GM19372 (cell line): ENCODE results near the gene NCAM1.

Experiments
- ATAC-seq: cut with Tn5 transposase; IDR thresholded peaks from one replicate; pipeline ENCODE4 v1.9.1; 2021; ENCODE audit warnings: mild to moderate bottlenecking, low read depth, moderate library complexity; ENCODE audit not compliant: unreplicated experiment

Gene NCAM1

DNA sequence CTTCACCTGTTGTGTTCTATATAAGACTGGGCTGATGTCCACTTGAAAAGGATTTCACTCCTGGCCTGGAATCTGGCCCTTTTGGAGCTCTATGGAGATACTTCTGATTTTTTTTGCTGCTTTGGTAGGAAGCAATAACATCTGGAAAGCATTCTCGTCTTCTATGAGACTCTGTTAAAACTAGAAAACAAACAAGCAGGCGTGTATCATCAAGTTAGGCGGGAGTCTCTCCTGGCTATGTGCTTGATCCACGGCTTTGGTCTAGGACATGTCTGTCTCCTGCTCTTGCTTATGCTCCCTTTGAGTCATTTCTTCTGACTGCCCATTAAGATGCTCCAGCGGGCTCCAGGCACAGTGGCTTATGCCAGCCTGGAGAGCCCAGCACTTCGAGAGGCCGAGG, 231.8 kb downstream of the NCAM1 start:
- ATAC-seq = no peak

DNA sequence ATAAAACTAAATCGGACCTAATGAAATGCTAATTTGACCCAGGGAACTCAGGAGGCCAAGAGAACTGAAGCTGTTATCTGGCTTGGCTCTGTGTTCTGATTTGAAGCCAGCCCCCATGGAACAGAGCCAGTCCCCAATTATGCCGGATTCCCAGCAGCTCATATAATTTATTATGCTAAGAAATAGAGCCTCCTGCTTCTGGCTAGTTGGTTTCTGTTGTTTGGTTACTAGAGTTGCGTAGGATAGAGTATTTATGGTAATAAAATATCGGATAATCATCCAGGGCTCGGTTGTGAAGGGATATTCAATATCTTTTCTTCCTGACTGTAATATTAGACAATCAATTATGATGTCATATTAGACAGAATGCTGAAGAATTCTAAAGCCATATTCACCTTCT, 232.7 kb downstream of the NCAM1 start:
- no peak for ATAC-seq

DNA sequence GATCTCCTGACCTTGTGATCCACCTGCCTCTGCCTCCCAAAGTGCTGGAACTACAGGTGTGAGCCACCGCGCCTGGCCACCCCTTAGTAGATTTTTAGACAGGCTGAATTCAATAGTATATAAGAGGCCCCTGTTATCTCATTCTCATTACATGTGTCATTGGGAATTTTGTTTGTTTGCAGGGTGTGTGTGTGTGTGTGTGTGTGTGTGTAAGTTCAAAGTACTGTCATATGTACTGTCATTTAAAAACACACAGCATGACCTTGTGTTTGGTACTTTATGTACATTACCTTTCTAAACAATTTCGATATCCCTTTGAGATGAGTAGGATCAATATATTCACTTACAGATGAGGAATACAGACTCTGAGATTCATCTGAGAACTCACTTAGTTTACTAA, 234.5 kb downstream of the NCAM1 start:
- no peak for ATAC-seq

GRCh38 chr11:113197446-113197845, 236.2 kb downstream of the NCAM1 start:
- no peak for ATAC-seq

DNA sequence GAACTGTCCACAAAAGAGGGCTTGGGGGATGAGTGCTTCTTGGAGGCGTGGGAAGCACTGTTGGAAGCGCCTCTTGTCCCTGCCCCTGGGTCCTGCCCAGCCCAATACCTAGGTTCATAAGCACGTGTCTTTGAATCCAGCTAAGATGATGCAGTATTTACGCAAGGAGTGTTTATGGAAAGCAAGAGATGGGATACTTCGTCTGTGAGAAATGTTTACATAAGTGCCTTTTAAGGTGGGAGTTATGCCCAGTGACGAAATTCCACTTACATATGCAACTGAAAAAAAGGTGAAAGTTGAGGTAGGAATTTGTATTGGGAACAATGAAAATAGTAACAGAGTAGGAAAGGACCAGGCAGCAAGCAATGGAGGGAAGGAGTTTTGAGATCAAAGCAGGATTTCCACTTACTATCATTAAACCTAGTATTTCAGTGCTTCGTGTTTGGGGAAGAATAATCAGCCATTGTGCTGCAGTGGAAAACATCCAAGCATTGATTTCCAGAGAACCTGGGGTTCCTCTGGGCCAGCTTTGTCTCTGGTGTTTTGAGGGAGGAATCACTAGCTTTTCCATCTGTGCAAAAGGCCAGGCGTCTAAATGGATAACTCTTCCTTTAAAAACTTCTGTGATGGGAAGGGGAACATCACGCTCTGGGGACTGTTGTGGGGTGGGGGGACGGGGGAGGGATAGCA, 237.9 kb downstream of the NCAM1 start:
- ATAC-seq = no peak

- ATAC-seq = no peak
Observed at GRCh38 chr11:113199866-113200265, 238.6 kb downstream of the NCAM1 start.

DNA sequence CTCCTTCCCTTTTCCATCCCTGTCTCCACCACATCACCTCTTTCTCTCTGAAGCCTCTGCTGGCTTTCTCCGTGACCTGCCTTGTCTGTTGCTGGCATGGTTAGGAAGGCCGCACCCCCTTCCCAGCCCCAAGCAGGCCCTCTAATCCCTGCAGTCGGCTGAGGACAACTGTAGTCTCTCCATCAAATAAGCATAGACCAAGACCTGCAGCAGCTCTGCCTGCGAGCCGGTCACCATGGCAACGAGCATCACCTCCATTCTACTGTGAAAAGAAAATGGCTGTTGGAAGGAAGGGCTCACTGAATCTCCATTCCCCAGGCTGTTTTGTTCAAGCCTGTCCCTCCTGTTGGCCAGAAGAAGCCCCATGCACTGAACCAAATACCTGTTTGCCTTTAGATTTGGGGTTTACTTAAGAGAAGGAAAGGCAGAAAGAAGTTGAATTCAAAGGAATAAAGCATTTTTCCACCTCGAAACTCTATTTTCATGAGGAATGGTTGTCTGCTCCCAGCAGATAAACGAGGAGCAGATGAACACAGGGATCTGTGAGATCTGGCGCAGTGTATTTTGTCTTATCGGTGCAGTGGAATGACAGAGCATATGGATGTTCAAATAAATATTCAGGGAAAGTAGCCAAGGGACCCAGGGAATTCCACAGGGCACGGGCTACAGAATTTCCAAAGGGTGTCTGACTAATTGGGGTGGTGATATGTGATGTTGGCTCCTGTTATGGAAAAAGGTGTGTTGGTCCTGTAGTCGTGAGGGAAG, 240.0 kb downstream of the NCAM1 start:
- ATAC-seq = no peak

- no peak for ATAC-seq
Observed at GRCh38 chr11:113202431-113202830, 241.2 kb downstream of the NCAM1 start.

- ATAC-seq = no peak
Observed at GRCh38 chr11:113203141-113203753, 242.0 kb downstream of the NCAM1 start.

- ATAC-seq = no peak
Observed at GRCh38 chr11:113204280-113204679, 243.1 kb downstream of the NCAM1 start.

- ATAC-seq = no peak
Observed at GRCh38 chr11:113213549-113213948, 252.3 kb downstream of the NCAM1 start.

- ATAC-seq = no peak
Observed at GRCh38 chr11:113222241-113222640, 261.0 kb downstream of the NCAM1 start.

DNA sequence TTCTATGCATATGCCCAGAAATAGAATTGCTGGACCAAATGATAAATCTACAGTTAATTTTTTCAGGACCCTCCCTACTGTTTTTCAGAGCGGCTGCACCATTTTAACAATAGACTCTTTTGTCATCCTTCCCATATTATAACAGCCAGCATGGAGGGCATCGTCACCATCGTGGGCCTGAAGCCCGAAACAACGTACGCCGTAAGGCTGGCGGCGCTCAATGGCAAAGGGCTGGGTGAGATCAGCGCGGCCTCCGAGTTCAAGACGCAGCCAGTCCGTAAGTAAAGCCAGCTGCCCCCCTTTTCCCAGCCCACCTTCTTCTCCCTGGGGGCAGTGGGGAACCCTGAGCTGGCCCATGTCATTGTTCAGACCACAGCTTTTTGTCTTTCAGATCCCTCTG, 273.7 kb downstream of the NCAM1 start:
- ATAC-seq = no peak

DNA sequence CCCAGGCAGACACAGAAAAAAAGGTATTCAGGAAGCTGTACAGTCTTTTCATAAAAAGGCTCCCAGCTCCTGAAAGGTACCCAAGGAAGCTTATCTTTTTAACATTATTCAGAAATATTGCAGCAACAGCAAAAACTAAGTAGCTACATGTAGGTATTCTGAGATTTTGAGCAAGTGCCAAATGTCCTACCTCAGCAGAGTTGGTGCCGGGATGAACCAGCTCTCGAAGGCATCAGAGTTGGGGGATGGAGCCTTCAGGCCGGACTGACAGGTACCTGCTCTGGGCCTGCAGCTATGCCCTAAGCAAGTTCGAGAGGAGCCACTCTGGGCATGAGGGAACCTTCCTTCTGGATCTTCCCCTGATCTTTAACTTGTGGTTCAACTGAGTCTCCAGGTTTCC, 276.0 kb downstream of the NCAM1 start:
- ATAC-seq = no peak

GRCh38 chr11:113238721-113239120, 277.5 kb downstream of the NCAM1 start:
- no peak for ATAC-seq

DNA sequence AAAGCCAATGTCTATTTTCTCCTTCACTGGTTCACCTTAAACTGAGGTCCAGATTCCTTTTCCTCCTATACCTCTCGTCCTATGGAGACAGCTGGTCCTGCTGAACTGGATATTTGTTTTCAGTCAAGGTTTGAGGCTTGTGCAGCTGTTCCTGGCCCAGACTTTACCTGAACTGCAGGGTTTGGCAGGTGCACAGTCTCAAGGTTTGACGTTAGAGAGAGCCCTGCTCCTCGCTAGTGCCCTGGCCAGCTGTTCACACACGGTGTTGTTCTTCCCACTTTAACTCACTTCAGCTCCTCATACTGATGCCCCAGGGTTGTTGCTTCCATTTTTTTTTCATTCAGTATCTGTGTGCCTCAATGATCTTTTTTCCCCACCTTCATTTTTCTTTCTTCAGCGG, 279.2 kb downstream of the NCAM1 start:
- no peak for ATAC-seq

DNA sequence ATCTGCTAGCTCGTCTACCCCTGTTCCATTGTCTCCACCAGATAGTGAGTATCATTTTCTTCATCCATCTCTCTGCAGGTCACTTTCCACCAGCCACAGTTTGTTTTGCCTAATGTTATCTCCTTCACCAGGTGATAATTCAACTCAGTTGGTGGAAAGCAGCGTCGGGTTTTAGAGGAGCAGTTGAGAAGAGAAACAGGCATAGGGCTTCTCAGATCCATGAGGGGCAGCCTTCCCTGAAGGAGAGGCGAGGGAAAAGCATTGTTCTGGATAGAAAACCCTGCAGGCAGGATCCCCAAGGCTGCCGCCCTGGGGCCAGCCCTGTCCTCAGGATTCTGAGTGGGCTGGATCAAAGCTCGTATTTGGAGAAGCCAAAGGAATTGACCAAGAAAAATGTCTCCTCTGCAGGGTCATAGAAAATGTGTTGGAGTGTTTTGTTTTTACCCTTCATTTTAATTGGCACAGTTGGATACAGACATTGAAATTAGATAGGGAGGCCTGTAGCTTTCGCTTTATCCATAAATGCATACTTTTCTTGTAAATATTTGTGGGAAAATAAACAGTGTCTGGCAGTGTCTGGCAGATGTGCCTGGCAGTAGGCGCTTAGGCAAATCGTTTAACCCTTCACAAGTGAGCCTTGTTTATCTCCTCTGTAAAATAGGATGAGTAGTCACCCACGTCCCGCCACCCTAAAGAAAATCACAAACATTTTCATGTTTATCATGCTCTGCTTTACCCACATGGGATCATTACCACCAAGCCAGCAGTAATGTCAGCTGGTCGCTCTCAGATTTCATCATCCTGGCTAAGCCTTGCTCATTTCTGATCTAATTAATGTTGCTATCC, 279.8 kb downstream of the NCAM1 start:
- no peak for ATAC-seq

GRCh38 chr11:113241636-113242054, 280.4 kb downstream of the NCAM1 start:
- ATAC-seq = no peak

DNA sequence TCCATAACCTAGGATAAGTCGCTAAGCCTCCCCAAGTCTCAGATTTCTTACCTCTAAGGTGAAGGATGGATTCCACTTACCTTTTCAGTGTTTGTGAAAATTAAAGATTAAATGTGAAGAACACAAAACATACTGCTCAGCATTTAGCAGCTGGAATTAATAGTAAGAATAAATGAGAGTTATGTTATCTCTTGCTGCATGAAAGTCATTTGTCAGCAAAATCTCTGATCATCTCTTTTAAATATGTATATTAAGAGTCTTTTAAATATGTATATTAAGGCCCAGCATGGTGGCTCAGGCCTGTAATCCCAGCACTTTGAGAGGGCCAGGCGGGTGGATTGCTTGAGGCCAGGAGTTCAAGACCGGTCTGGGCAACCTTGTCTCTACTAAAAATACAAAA, 280.8 kb downstream of the NCAM1 start:
- ATAC-seq = no peak

DNA sequence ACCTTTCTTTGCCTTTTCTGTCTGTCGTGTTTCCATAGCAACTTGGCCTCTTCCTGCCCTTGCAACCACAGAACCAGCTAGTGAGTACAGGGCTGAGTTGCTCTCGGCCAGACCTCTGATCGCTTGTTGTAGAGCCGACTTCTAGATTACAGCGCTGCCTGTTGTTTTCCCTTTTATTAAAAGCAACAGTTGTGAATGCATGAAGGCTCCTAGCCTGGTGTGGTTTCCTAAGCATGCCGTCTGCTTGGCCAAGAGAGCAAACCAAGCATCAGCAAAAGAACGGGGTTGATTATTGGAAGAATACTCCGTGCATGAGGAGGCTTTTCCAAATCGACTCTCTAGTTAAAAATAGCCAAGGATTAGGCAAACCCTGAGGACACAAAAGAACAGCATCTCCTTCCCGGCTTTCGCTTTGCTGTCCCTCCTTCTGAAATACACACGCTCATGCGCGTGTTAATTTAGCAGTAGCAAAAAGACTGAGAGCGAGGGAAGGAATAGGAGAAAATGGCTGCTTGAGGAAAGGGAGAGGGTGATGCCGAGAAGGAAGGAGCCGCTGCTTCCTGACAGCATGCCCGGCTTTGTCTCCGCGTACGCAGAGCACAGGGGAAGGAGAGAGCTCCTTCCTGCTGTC, 281.7 kb downstream of the NCAM1 start:
- no peak for ATAC-seq
